H9 (cell line): Measurements from ENCODE around the gene MSMB. TPM values are rescaled to one million over a fixed set of nuclear protein-coding genes. Genes with fewer than 3 reads are reported as not detected.

Source experiments
- DNase-seq: peaks from one replicate; pipeline ENCODE4 v3.0.0-alpha.2; 2017
- H2AFZ ChIP-seq: one replicate; pipeline ENCODE4 v1.6.1; 2013; ENCODE audit warnings: mild to moderate bottlenecking, low read length, control low read depth, moderate library complexity
- H2AK5ac ChIP-seq: 2 replicates; pipeline ENCODE4 v1.6.1; 2013; ENCODE audit warnings: low read length, control low read depth, mixed read lengths; ENCODE audit not compliant: insufficient read length
- H2BK120ac ChIP-seq: one replicate; pipeline ENCODE4 v1.6.1; 2013; ENCODE audit warnings: low read depth, mild to moderate bottlenecking, low read length, control low read depth, inconsistent platforms; ENCODE audit not compliant: poor library complexity, severe bottlenecking
- H2BK12ac ChIP-seq: 2 replicates; pipeline ENCODE4 v1.6.1; 2013; ENCODE audit warnings: low read length, control low read depth, mixed read lengths, low read depth; ENCODE audit not compliant: insufficient read length
- H2BK15ac ChIP-seq: 2 replicates; pipeline ENCODE4 v1.6.1; 2013; ENCODE audit warnings: low read depth, low read length, control low read depth
- H2BK20ac ChIP-seq: one replicate; pipeline ENCODE4 v1.6.1; 2013; ENCODE audit warnings: low read depth, mild to moderate bottlenecking, low read length, control low read depth, inconsistent platforms; ENCODE audit not compliant: poor library complexity, severe bottlenecking
- H2BK5ac ChIP-seq: 2 replicates; pipeline ENCODE4 v1.6.1; 2013; ENCODE audit warnings: low read length, control low read depth, mixed read lengths; ENCODE audit not compliant: insufficient read length
- H3K14ac ChIP-seq: 2 replicates; pipeline ENCODE4 v1.6.1; 2013; ENCODE audit warnings: low read length, control low read depth; ENCODE audit not compliant: insufficient read depth
- H3K18ac ChIP-seq: 2 replicates; pipeline ENCODE4 v1.6.1; 2013; ENCODE audit warnings: low read depth, mild to moderate bottlenecking, mixed read lengths, low read length, control low read depth; ENCODE audit not compliant: insufficient read length
- H3K23ac ChIP-seq: 2 replicates; pipeline ENCODE4 v1.6.1; 2013; ENCODE audit warnings: low read length, control low read depth, mixed read lengths, low read depth; ENCODE audit not compliant: insufficient read length
- H3K23me2 ChIP-seq: 2 replicates; pipeline ENCODE4 v1.6.1; 2013; ENCODE audit warnings: low read depth, mild to moderate bottlenecking, mixed read lengths, low read length, control low read depth; ENCODE audit not compliant: insufficient read length, poor library complexity, severe bottlenecking
- H3K27ac ChIP-seq: 2 replicates; pipeline ENCODE4 v1.5.1; 2013; ENCODE audit warnings: low read length, control low read depth, mixed read lengths, low read depth; ENCODE audit not compliant: insufficient read length
- H3K27me3 ChIP-seq: 2 replicates; pipeline ENCODE4 v1.6.1; 2013; ENCODE audit warnings: low read length, control low read depth, inconsistent platforms; ENCODE audit not compliant: insufficient read depth
- H3K4ac ChIP-seq: 2 replicates; pipeline ENCODE4 v1.6.1; 2013; ENCODE audit warnings: low read depth, mild to moderate bottlenecking, control low read depth, inconsistent platforms, low read length, moderate library complexity
- H3K4me1 ChIP-seq: 2 replicates; pipeline ENCODE4 v1.6.1; 2013; ENCODE audit warnings: low read length, control low read depth, inconsistent platforms; ENCODE audit not compliant: insufficient read depth
- H3K4me2 ChIP-seq: 2 replicates; pipeline ENCODE4 v1.6.1; 2013; ENCODE audit warnings: low read length, control low read depth, mixed read lengths; ENCODE audit not compliant: insufficient read length, insufficient read depth
- H3K56ac ChIP-seq: 2 replicates; pipeline ENCODE4 v1.6.1; 2013; ENCODE audit warnings: low read depth, mild to moderate bottlenecking, mixed read lengths, low read length, control low read depth; ENCODE audit not compliant: insufficient read length
- H3K79me1 ChIP-seq: 2 replicates; pipeline ENCODE4 v1.6.1; 2013; ENCODE audit warnings: low read depth, mild to moderate bottlenecking, moderate library complexity, low read length, control low read depth, inconsistent platforms; ENCODE audit not compliant: insufficient read depth, poor library complexity, severe bottlenecking
- H3K79me2 ChIP-seq: 2 replicates; pipeline ENCODE4 v1.6.1; 2013; ENCODE audit warnings: low read length, control low read depth, inconsistent platforms; ENCODE audit not compliant: insufficient read depth
- H3K9ac ChIP-seq: 2 replicates; pipeline ENCODE4 v1.6.1; 2013; ENCODE audit warnings: low read length, control low read depth, mixed read lengths; ENCODE audit not compliant: insufficient read length; ENCODE audit errors: extremely low read depth
- H3K9me3 ChIP-seq: one replicate; pipeline ENCODE4 v1.6.1; 2013; ENCODE audit warnings: low read depth, low read length, inconsistent platforms; ENCODE audit not compliant: control insufficient read depth
- H3T11ph ChIP-seq: one replicate; pipeline ENCODE4 v1.6.1; 2013; ENCODE audit warnings: mild to moderate bottlenecking, low read length, control low read depth, inconsistent platforms
- H4K20me1 ChIP-seq: one replicate; pipeline ENCODE4 v1.6.1; 2013; ENCODE audit not compliant: control insufficient read depth, insufficient read length, insufficient read depth
- H4K5ac ChIP-seq: 2 replicates; pipeline ENCODE4 v1.6.1; 2013; ENCODE audit warnings: low read depth, mild to moderate bottlenecking, mixed read lengths, low read length, control low read depth; ENCODE audit not compliant: insufficient read length
- H4K8ac ChIP-seq: replicated peaks from 2 replicates; pipeline ENCODE4 v1.6.1; 2013; ENCODE audit warnings: low read length, control low read depth, mixed read lengths, low read depth; ENCODE audit not compliant: insufficient read length
- H4K91ac ChIP-seq: 2 replicates; pipeline ENCODE4 v1.6.1; 2013; ENCODE audit warnings: low read depth, mild to moderate bottlenecking, moderate library complexity, mixed read lengths, low read length, control low read depth; ENCODE audit not compliant: insufficient read length
- H3K27ac Mint-ChIP-seq, 3 experiments: 2 replicates in 2 of 3; 3 replicates in 1 of 3; pipeline ENCODE4 v1.8.0; 2020 to 2021; ENCODE audit warnings: mixed read lengths in 3 of 3, mild to moderate bottlenecking in 1 of 3, moderate library complexity in 1 of 3
- H3K27me3 Mint-ChIP-seq: 2 replicates; pipeline ENCODE4 v1.8.0; 2021; ENCODE audit warnings: low read depth, mild to moderate bottlenecking, moderate library complexity, mixed read lengths
- H3K36me3 Mint-ChIP-seq, 3 experiments: 2 replicates in 2 of 3; 3 replicates in 1 of 3; pipeline ENCODE4 v1.8.0; 2020 to 2021; ENCODE audit warnings: low read depth in 3 of 3, mixed read lengths in 3 of 3; ENCODE audit not compliant: insufficient read depth in 1 of 3
- H3K4me1 Mint-ChIP-seq, 2 experiments: 2 replicates each; pipeline ENCODE4 v1.8.0; 2020; ENCODE audit warnings: mixed read lengths in 2 of 2
- H3K4me3 Mint-ChIP-seq, 2 experiments: 2 replicates in 1 of 2; 3 replicates in 1 of 2; pipeline ENCODE4 v1.8.0; 2020 to 2021; ENCODE audit warnings: mild to moderate bottlenecking in 2 of 2, mixed read lengths in 2 of 2, moderate library complexity in 1 of 2
- H3K9me3 Mint-ChIP-seq, 2 experiments: 2 replicates in 1 of 2; 3 replicates in 1 of 2; pipeline ENCODE4 v1.8.0; 2020; ENCODE audit warnings: mild to moderate bottlenecking in 2 of 2, mixed read lengths in 2 of 2, moderate library complexity in 1 of 2
- CTCF ChIP-seq: fragments of 200-600 bp; sonication (generic); conservative IDR thresholded peaks from 3 replicates; pipeline ENCODE4 v1.8.0; 2021; ENCODE audit warnings: antibody characterized with exemption, mild to moderate bottlenecking
- WGBS: extraction: QIAGEN DNeasy Blood & Tissue Kit; methylation state at CpG from one replicate; pipeline ENCODE4 v1.1.7; 2013; ENCODE audit warnings: missing lambda C conversion rate, low lambda C conversion rate, mixed read lengths; ENCODE audit not compliant: insufficient read length; ENCODE audit errors: extremely low coverage; 5-methylcytosine and 5-hydroxymethylcytosine counted together
- total RNA-seq: library from RNA; stranded (reverse); gene quantifications from 2 replicates; pipeline ENCODE4 v1.2.1, GENCODE V29; 2021

MSMB gene
- total RNA-seq, 1 experiment from 2014 or later: not detected

DNA sequence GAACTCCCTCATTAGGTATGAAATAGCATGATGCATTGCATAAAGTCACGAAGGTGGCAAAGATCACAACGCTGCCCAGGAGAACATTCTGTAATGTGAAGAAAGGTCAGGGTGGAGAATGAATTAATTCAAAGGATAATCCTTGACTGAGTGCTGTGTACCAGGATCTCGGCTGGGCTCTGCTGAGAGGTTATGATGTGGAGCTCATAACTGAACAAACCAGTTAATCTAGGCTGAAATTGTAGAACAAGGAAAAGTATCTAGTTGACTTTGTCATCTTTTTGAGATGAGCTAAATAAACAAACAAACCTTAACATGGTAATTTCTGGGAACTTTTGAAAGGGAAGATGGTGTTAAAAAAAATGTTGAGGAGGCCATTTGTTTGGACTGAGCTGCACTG lies 6.1 kb downstream of the MSMB start:
- no peak overlapping the region for H3K4me3 Mint-ChIP-seq

More for the DNA sequence above, 6.1 kb downstream of the MSMB start:
- Mint-ChIP-seq H3K36me3 (no peaks in the 10 kb centered on the region), H3K27ac (no peak overlapping the region), H3K4me1 (peaks cover 5 to 12% of the 10 kb centered on the region in 2 experiments), H3K27me3 (no peaks in the 10 kb centered on the region), H3K9me3 (no peaks in the 10 kb centered on the region)
- no peak overlapping the region for H4K91ac ChIP-seq
- H3K9ac ChIP-seq: no peak overlapping the region
- no peak overlapping the region for H2AFZ ChIP-seq
- no peak overlapping the region for H3K4me2 ChIP-seq
- no peak overlapping the region for H3K14ac ChIP-seq
- H2BK120ac ChIP-seq: no peak overlapping the region
- no peak overlapping the region for H2BK12ac ChIP-seq
- H2BK20ac ChIP-seq: no peak overlapping the region
- H4K5ac ChIP-seq: no peak overlapping the region
- H2AK5ac ChIP-seq: no peak overlapping the region
- no peaks in the 10 kb centered on the region for H3K79me1 ChIP-seq
- H3K4ac ChIP-seq: no peak overlapping the region
- no peaks in the 10 kb centered on the region for H3K23me2 ChIP-seq
- no peaks in the 10 kb centered on the region for H4K20me1 ChIP-seq
- H3T11ph ChIP-seq: no peak overlapping the region
- H3K27me3 ChIP-seq: no peaks in the 10 kb centered on the region
- H3K18ac ChIP-seq: no peak overlapping the region
- H4K8ac ChIP-seq: no peak overlapping the region
- no peaks in the 10 kb centered on the region for H3K9me3 ChIP-seq
- no CpG with 5 or more reads among the region's 3 CpGs for WGBS
- no peak overlapping the region for H3K23ac ChIP-seq
- DNase-seq: no peak
- H3K79me2 ChIP-seq: no peaks in the 10 kb centered on the region
- no peak overlapping the region for H2BK15ac ChIP-seq
- no peak overlapping the region for H2BK5ac ChIP-seq
- H3K4me1 ChIP-seq: no peaks in the 10 kb centered on the region
- TF ChIP-seq CTCF: no peak
- H3K56ac ChIP-seq: no peak overlapping the region
- H3K27ac ChIP-seq: no peak overlapping the region
